ENCODE results near the gene EXOSC7. TPM values are rescaled to one million over a fixed set of nuclear protein-coding genes. Genes with fewer than 3 reads are reported as not detected.

The EXOSC7 gene
- total and polyA plus RNA-seq, 2 of the 4 experiments (the other 2 are of a cell fraction): 61.6 to 62.2 TPM

DNA sequence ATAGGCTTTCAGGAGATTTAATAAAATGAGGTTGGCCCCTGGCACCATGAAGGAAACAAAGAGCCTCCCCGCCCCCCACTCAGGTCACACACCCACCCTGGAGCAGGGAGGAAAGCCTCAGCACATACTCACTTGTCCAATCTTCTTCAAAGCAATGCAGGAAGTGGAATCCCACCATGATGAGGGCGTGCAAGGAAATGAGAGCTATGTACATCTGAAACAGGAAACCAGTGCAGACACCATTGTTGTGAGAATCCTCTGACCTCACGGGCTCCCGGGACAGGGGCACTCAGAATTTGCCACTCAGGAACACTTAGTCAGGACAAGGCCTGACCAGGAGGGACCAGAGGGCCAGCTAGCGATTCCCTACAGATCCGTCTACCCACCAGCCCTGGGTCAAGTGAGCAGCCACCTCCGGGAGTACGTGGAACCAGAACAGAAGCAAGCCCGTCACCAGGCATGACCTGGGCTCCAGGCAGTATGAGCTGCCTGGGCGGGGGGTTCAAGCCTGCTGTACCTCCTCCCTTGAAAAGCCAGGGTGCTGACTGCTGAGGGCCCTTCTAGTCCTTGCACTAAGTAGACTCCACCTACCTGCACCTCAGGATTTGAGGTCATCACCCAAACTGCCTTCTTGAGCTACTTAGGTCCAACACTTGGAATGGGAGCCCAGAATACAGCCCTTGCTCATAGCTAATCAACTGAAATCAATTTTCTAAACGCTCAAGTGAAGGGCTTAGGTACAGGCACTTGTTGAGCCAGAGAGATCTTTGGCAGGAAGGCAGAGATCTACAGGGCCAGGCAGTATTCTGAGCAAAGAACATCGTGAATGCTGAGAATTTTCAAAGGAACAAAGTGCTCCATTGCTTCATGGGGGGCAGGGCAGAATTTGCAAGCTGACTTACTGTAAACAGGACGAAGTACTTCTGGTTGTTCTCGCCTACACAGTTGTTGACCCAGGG lies 42.8 kb upstream of the EXOSC7 start:
- H2AK5ac ChIP-seq (ENCODE audit: low read depth, low read length): no peak overlapping the region
- ATAC-seq (ENCODE audit: low read depth): no peak
- H2BK120ac ChIP-seq (ENCODE audit: low read depth, low read length): no peak overlapping the region
- H3K9me1 ChIP-seq (ENCODE audit: insufficient read depth, low read length): peaks cover 16% of the 10 kb centered on the region; the same call in 1 of the 2 replicates
- no peak overlapping the region for H3K56ac ChIP-seq (ENCODE audit: extremely low read depth, insufficient read depth, low read length)
- H3K4me3 ChIP-seq (ENCODE audit: insufficient read depth, low read depth, low read length): no peak overlapping the region
- H3K14ac ChIP-seq (replicated peaks; ENCODE audit: low read depth, low read length): no peak overlapping the region
- CTCF ChIA-PET: no interaction called here
- TF ChIP-seq NFE2L2 (IDR thresholded peaks at IDR 0.05; ENCODE audit: low read depth, low read length): no peak
- TF ChIP-seq RAD21 (IDR thresholded peaks at IDR 0.05; ENCODE audit: low read length): no peak
- no peak for TF ChIP-seq MAZ (IDR thresholded peaks at IDR 0.05; ENCODE audit: borderline replicate concordance, low read depth, low read length)
- TF ChIP-seq RFX5 (IDR thresholded peaks at IDR 0.05; ENCODE audit: low read depth, low read length): no peak
- H3K27me3 ChIP-seq (ENCODE audit: control insufficient read depth, insufficient read depth, low read length): no peaks in the 10 kb centered on the region
- H3K23ac ChIP-seq (ENCODE audit: low read depth, low read length): no peak overlapping the region
- H2BK20ac ChIP-seq (ENCODE audit: low read depth, low read length): no peak overlapping the region
- no peak overlapping the region for H4K5ac ChIP-seq (ENCODE audit: low read depth, low read length)
- H3K36me3 ChIP-seq (ENCODE audit: control insufficient read depth, insufficient read depth, low read length): peaks cover 48% of the 10 kb centered on the region
- H2AK9ac ChIP-seq (replicated peaks; ENCODE audit: low read depth, low read length, poor library complexity): no peak overlapping the region
- intact Hi-C loops (cut with micrococcal nuclease) (no loop called here), in situ Hi-C loops (cut with MboI; ENCODE audit: low sequenced_read_pairs) (no loop called here), dilution Hi-C loops (cut with HindIII; ENCODE audit: low sequenced_read_pairs, unreplicated experiment) (no loop called here)
- no peaks in the 10 kb centered on the region for H3K9me3 ChIP-seq (ENCODE audit: control insufficient read depth, insufficient read depth, low read length)
- no peak overlapping the region for H3K9ac ChIP-seq (ENCODE audit: low read depth, low read length)
- no peak overlapping the region for H4K91ac ChIP-seq (ENCODE audit: insufficient read depth, low read depth, low read length)
- H3K4me1 ChIP-seq (ENCODE audit: control insufficient read depth, insufficient read depth, low read length): no peaks in the 10 kb centered on the region
- peaks cover 5 to 17% of the 10 kb centered on the region in 2 experiments; a peak in 3 of 4 replicates for H3K79me1 ChIP-seq (ENCODE audit: low read depth in 1 of 2, low read length in 2 of 2)
- H3K4ac ChIP-seq (ENCODE audit: low read depth, low read length): no peak overlapping the region
- no peak overlapping the region for H2BK5ac ChIP-seq (ENCODE audit: low read depth, low read length, poor library complexity, severe bottlenecking)
- no peaks in the 10 kb centered on the region; the same call in 1 of the 2 replicates for H4K20me1 ChIP-seq (ENCODE audit: insufficient read depth, low read length)
- H3K4me2 ChIP-seq (ENCODE audit: low read depth, low read length): no peak overlapping the region
- DNase-seq: no peak
- 96% methylated on average over 8 of the region's 14 CpGs; no CpG with 5 or more reads in 1 of the 2 experiments for WGBS, 2 experiments (ENCODE audit: extremely low coverage in 2 of 2, insufficient read length in 1 of 2)
- H3K18ac ChIP-seq (ENCODE audit: low read depth, low read length): no peak overlapping the region
- BruUV-seq (replicated peaks): no TSS peak
- H3K27ac ChIP-seq (ENCODE audit: insufficient read depth, low read length): no peak overlapping the region
- H2BK15ac ChIP-seq (ENCODE audit: low read depth, low read length): no peak overlapping the region
- H2AFZ ChIP-seq (replicated peaks; ENCODE audit: low read length, poor library complexity): no peak overlapping the region
- POLR2A ChIA-PET (ENCODE audit: unreplicated experiment): no interaction called here
- no peak overlapping the region for H4K8ac ChIP-seq (ENCODE audit: low read depth in 2 of 2, low read length in 2 of 2)

Measured in IMR-90 (cell line).